B cell (primary cell): ENCODE measurements around the gene HBM. TPM values are rescaled to one million over a fixed set of nuclear protein-coding genes. Genes with fewer than 3 reads are reported as not detected.
A peak's percentile ranks its signal among the peaks of the same experiment; 100 is the strongest.

Experiments used
- ATAC-seq: fragments of 200-7000 bp; cut with Tn5 transposase; one replicate; pipeline ENCODE4 v1.10.0; 2021; ENCODE audit warnings: low read depth, mild to moderate bottlenecking, moderate number of reproducible peaks, moderate library complexity
- CTCF ChIA-PET: fragments of 350-600 bp; sonication (Branson Sonifier 250); formaldehyde crosslinking; loops from one replicate; lab custom pipeline; 2021; ENCODE audit warnings: antibody characterized with exemption, inconsistent platforms; lab: Charles Lee
- POLR2A ChIA-PET: fragments of 350-600 bp; sonication (Branson Sonifier 250); formaldehyde crosslinking; loops from one replicate; lab custom pipeline; 2021; ENCODE audit warnings: antibody characterized with exemption; lab: Charles Lee
- DNase-seq: peaks from one replicate; pipeline ENCODE4 v3.0.0; 2013
- H2AFZ ChIP-seq: 2 replicates; pipeline ENCODE4 v1.6.1; 2012; ENCODE audit warnings: mild to moderate bottlenecking, low read depth, low read length; ENCODE audit not compliant: insufficient read depth, poor library complexity, severe bottlenecking
- H3K27ac ChIP-seq, 2 donors: 1 replicate in 1 of 2; 2 replicates in 1 of 2; pipeline ENCODE4 v1.5.1; 2012 to 2013; ENCODE audit warnings: low read length in 2 of 2, mild to moderate bottlenecking in 2 of 2, moderate library complexity in 1 of 2
- H3K27me3 ChIP-seq, 4 experiments: fragments of 200-600 bp in 1 of 4; sonication (generic) in 1 of 4; replicated peaks in 1 of 4; 1 replicate in 2 of 4; 2 replicates in 2 of 4; pipeline versions ENCODE4 v1.6.1 to v1.7.0; 2013 to 2016; ENCODE audit warnings: low read length in 3 of 4, mild to moderate bottlenecking in 2 of 4, mixed read lengths in 1 of 4, moderate library complexity in 1 of 4; ENCODE audit not compliant: insufficient read depth in 4 of 4, control insufficient read depth in 3 of 4; ENCODE audit errors: control extremely low read depth in 1 of 4
- H3K36me3 ChIP-seq, 2 experiments: replicated peaks in 1 of 2; 1 replicate in 1 of 2; 2 replicates in 1 of 2; pipeline versions ENCODE4 v1.6.1 to v1.7.1; 2013; ENCODE audit warnings: low read length in 1 of 2; ENCODE audit not compliant: insufficient read depth in 2 of 2, control insufficient read depth in 1 of 2; ENCODE audit errors: control extremely low read depth in 1 of 2, extremely low read depth in 1 of 2
- H3K4me1 ChIP-seq, 2 donors: fragments of 200-600 bp in 1 of 2; sonication (generic) in 1 of 2; 1 replicate in 1 of 2; 2 replicates in 1 of 2; pipeline versions ENCODE4 v1.5.1 to v1.6.1; 2013 to 2017; ENCODE audit warnings: low read length in 2 of 2; ENCODE audit not compliant: control insufficient read depth in 2 of 2, insufficient read depth in 2 of 2
- H3K4me2 ChIP-seq: replicated peaks from 2 replicates; pipeline ENCODE3; 2012; ENCODE audit warnings: mild to moderate bottlenecking, low read depth, low read length; ENCODE audit not compliant: poor library complexity, severe bottlenecking
- H3K4me3 ChIP-seq, 5 experiments: fragments of 200-600 bp in 1 of 5; sonication (generic) in 1 of 5; 1 replicate in 3 of 5; 2 replicates in 2 of 5; pipeline versions ENCODE4 v1.5.1 to v1.7.0; 2011 to 2016; ENCODE audit warnings: low read length in 4 of 5, mild to moderate bottlenecking in 4 of 5, low read depth in 2 of 5, control low read depth in 1 of 5, moderate library complexity in 1 of 5; ENCODE audit not compliant: insufficient read depth in 1 of 5; ENCODE audit errors: control extremely low read depth in 1 of 5, extremely low read depth in 1 of 5
- H3K79me2 ChIP-seq: fragments of 200-600 bp; sonication (generic); one replicate; pipeline ENCODE4 v1.6.0; 2016; ENCODE audit warnings: low read length; ENCODE audit not compliant: control insufficient read depth, insufficient read depth
- H3K9ac ChIP-seq: fragments of 200-600 bp; sonication (generic); 2 replicates; pipeline ENCODE4 v1.6.1; 2017; ENCODE audit warnings: mild to moderate bottlenecking, low read length, moderate library complexity
- H3K9me3 ChIP-seq, 3 donors: one replicate each; pipeline versions ENCODE4 v1.6.1 to v1.7.1; 2013; ENCODE audit warnings: low read length in 2 of 3; ENCODE audit not compliant: control insufficient read depth in 2 of 3, insufficient read depth in 1 of 3; ENCODE audit errors: control extremely low read depth in 1 of 3
- H4K20me1 ChIP-seq: 2 replicates; pipeline ENCODE4 v1.6.0; 2012; ENCODE audit warnings: mild to moderate bottlenecking, low read length; ENCODE audit not compliant: insufficient read depth, control insufficient read depth, poor library complexity, severe bottlenecking
- H3K27ac Mint-ChIP-seq: one replicate; pipeline ENCODE4 v1.8.0; 2021; ENCODE audit warnings: mixed read lengths
- H3K27me3 Mint-ChIP-seq: one replicate; pipeline ENCODE4 v1.8.0; 2021; ENCODE audit warnings: mixed read lengths
- H3K4me1 Mint-ChIP-seq: one replicate; pipeline ENCODE4 v1.8.0; 2021; ENCODE audit warnings: mixed read lengths
- H3K4me3 Mint-ChIP-seq: one replicate; pipeline ENCODE4 v1.8.0; 2021; ENCODE audit warnings: mixed read lengths
- H3K9me3 Mint-ChIP-seq: one replicate; pipeline ENCODE4 v1.8.0; 2022; ENCODE audit warnings: mixed read lengths; ENCODE audit not compliant: insufficient read depth
- EZH2 ChIP-seq: IDR thresholded peaks from 2 replicates; pipeline ENCODE4 v1.6.1; 2012; ENCODE audit warnings: borderline replicate concordance, low read depth, mild to moderate bottlenecking, moderate library complexity, low read length; ENCODE audit not compliant: insufficient read depth, poor library complexity, severe bottlenecking
- WGBS: methylation state at CpG from one replicate; pipeline ENCODE4 v1.1.5; 2013; ENCODE audit warnings: missing lambda C conversion rate; ENCODE audit not compliant: insufficient coverage; 5-methylcytosine and 5-hydroxymethylcytosine counted together
- intact Hi-C: fragments of 100-400 bp; cut with micrococcal nuclease; formaldehyde crosslinking; loops from one replicate; pipeline ENCODE4 v1.10.0; 2022
- polyA minus RNA-seq: library from RNA; depleted of rRNA, polyadenylated mRNA; stranded (reverse); fragments of >200 nt; gene quantifications from 2 replicates; pipeline ENCODE4 v1.2.3, GENCODE V29; 2012
- polyA plus RNA-seq: library from polyadenylated mRNA; depleted of rRNA; stranded (reverse); fragments of >200 nt; gene quantifications from 2 replicates; pipeline ENCODE4 v1.2.3, GENCODE V29; 2012
- total RNA-seq, 2 donors: library from RNA; stranded (reverse); fragments of 120-200 nt in 1 of 2; gene quantifications; 1 replicate in 1 of 2; 2 replicates in 1 of 2; pipeline versions ENCODE4 v1.2.3 to v1.2.4, GENCODE V29; 2013 to 2022
- TF ChIP-seq, protein P1 (sequence below): fragments of 200-600 bp; IDR thresholded peaks from one replicate; pipeline ENCODE4 v1.8.0; 2022; ENCODE audit warnings: antibody characterized with exemption, mild to moderate bottlenecking

The HBM gene, protein sequence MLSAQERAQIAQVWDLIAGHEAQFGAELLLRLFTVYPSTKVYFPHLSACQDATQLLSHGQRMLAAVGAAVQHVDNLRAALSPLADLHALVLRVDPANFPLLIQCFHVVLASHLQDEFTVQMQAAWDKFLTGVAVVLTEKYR
- total RNA-seq: 0.64 TPM in 1 of 2 replicates, not detected in the other
- 0.56 TPM for total RNA-seq (2013)
- polyA plus RNA-seq: 3.2 TPM in 1 of 2 replicates, not detected in the other
- 2.4 TPM in 1 of 2 replicates, not detected in the other for polyA minus RNA-seq

DNA sequence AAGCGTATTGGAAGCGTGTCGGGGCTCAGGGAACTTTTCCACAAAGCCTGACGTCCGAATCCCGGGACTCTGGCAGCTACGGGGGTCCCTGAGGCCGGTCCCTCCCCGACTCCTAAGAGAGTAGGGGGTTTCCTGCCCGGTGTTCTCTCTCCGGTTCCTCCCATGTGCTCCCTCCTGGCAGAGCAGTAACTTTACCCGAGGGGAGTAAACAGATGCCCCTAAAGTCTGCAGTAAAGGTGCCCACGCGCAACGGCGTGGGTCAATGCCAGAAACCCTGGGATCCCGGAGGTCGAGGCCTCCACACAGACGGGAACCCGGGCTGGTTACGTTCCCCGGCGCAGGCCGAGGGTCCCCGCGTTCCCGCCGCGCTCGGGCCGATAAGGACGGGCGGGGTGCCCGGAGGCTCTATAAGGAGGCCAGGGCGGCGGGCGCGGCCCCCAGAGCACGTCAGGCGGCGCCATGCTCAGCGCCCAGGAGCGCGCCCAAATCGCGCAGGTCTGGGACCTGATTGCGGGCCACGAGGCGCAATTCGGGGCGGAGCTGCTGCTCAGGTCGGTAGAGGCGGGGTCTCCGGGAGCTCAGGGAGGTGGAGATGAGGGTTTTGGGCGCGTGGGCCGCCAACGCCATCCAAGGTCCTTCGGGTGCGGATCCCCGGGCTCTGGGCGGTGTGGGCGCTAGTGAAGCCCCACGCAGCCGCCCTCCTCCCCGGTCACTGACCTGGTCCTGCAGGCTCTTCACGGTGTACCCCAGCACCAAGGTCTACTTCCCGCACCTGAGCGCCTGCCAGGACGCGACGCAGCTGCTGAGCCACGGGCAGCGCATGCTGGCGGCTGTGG lies at the start of gene HBM:
Gene HBM, plus strand, starts transcription at position 440 of the 836 bp plus-strand sequence. Its CDS starts 20 bp downstream, at position 460.
- Histone ChIP-seq H3K79me2 (no peaks in the 10 kb centered on the region), H3K27ac (no peak within 1 kb of the TSS), H2AFZ (peak within 1 kb of the TSS; percentile 50), H3K9me3 (peaks cover 0 to 13% (median 0%) of the 10 kb centered on the region in 3 donors), H3K4me2 (peak within 1 kb of the TSS; percentile 78), H3K27me3 (peaks cover 0 to 57% (median 20%) of the 10 kb centered on the region in 4 experiments), H3K9ac (peak within 1 kb of the TSS; percentile 4), H3K4me3 (peak within 1 kb of the TSS in 3 of 5 experiments; percentile 26 to 35 (median 32)), H4K20me1 (no peaks in the 10 kb centered on the region), H3K4me1 (peaks cover 18 to 23% of the 10 kb centered on the region in 2 donors), H3K36me3 (no peaks in the 10 kb centered on the region)
- ChIA-PET POLR2A (interaction anchor here (0.7 kb wide), 1 partner anchor 28 kb away, joined by 3 read pairs; no protein-coding TSS in a partner anchor), CTCF (no interaction called here)
- H3K9me3 Mint-ChIP-seq: no peaks in the 10 kb centered on the region
- no peak within 1 kb of the TSS for H3K27ac Mint-ChIP-seq
- ATAC-seq (peak; percentile 8), DNase-seq (peak; percentile 50)
- H3K4me1 Mint-ChIP-seq: peaks cover 15% of the 10 kb centered on the region
- intact Hi-C loops: no loop called here
- peaks cover 48% of the 10 kb centered on the region for H3K27me3 Mint-ChIP-seq
- TF ChIP-seq, protein P1, sequence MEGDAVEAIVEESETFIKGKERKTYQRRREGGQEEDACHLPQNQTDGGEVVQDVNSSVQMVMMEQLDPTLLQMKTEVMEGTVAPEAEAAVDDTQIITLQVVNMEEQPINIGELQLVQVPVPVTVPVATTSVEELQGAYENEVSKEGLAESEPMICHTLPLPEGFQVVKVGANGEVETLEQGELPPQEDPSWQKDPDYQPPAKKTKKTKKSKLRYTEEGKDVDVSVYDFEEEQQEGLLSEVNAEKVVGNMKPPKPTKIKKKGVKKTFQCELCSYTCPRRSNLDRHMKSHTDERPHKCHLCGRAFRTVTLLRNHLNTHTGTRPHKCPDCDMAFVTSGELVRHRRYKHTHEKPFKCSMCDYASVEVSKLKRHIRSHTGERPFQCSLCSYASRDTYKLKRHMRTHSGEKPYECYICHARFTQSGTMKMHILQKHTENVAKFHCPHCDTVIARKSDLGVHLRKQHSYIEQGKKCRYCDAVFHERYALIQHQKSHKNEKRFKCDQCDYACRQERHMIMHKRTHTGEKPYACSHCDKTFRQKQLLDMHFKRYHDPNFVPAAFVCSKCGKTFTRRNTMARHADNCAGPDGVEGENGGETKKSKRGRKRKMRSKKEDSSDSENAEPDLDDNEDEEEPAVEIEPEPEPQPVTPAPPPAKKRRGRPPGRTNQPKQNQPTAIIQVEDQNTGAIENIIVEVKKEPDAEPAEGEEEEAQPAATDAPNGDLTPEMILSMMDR: no peak
- TF ChIP-seq EZH2: no peak
- H3K4me3 Mint-ChIP-seq: peak within 1 kb of the TSS; percentile 59
- WGBS: 5% methylated on average over 75 of the region's 75 CpGs
